ENCODE measurements around the gene TCEANC2.
"Not testable (repeated sequence)": the region's sequence is repeated elsewhere in the genome, so short reads cannot be mapped to it uniquely, and the experiment has no call there.

The TCEANC2 gene

GRCh38 chr1:54094001-54094729, 40.8 kb downstream of the TCEANC2 start:
- H3K27ac ChIP-seq: no peak overlapping the region
- no peak for TF ChIP-seq ZFX (IDR thresholded peaks at IDR 0.05; ENCODE audit: borderline replicate concordance)
- TF ChIP-seq CTCF (IDR thresholded peaks at IDR 0.05): no peak

GRCh38 chr1:54094730-54095105, 41.3 kb downstream of the TCEANC2 start:
- not testable (repeated sequence) for H3K27ac ChIP-seq

GRCh38 chr1:54095546-54096226, 42.3 kb downstream of the TCEANC2 start:
- no peak overlapping the region for H3K27ac ChIP-seq
- TF ChIP-seq CTCF (IDR thresholded peaks at IDR 0.05) (no peak), ZFX (IDR thresholded peaks at IDR 0.05; ENCODE audit: borderline replicate concordance) (no peak)

GRCh38 chr1:54096227-54096876, 42.9 kb downstream of the TCEANC2 start:
- TF ChIP-seq ZFX (IDR thresholded peaks at IDR 0.05; ENCODE audit: borderline replicate concordance) (no peak), CTCF (IDR thresholded peaks at IDR 0.05) (no peak)
- H3K27ac ChIP-seq: no peak overlapping the region

- no peak overlapping the region for H3K27ac ChIP-seq
- TF ChIP-seq CTCF (IDR thresholded peaks at IDR 0.05): no peak
- no peak for TF ChIP-seq ZFX (IDR thresholded peaks at IDR 0.05; ENCODE audit: borderline replicate concordance)
Observed at GRCh38 chr1:54096877-54097240, 43.5 kb downstream of the TCEANC2 start.

GRCh38 chr1:54099061-54099610, 45.7 kb downstream of the TCEANC2 start:
- TF ChIP-seq CTCF (IDR thresholded peaks at IDR 0.05) (no peak), ZFX (IDR thresholded peaks at IDR 0.05; ENCODE audit: borderline replicate concordance) (no peak)
- H3K27ac ChIP-seq: no peak overlapping the region

- TF ChIP-seq ZFX (IDR thresholded peaks at IDR 0.05; ENCODE audit: borderline replicate concordance) (no peak), CTCF (IDR thresholded peaks at IDR 0.05) (no peak)
- H3K27ac ChIP-seq: no peak overlapping the region
Observed at GRCh38 chr1:54100500-54100899, 47.1 kb downstream of the TCEANC2 start.
